ENCODE data around the gene EPN3.

The EPN3 gene

GRCh38 chr17:50524838-50525237 is 7.7 kb upstream of the EPN3 start:
- no peaks in the 10 kb centered on the region for H3K79me2 ChIP-seq
- H3K36me3 ChIP-seq (ENCODE audit: control insufficient read depth, insufficient read depth, low read length) = no peaks in the 10 kb centered on the region
- no peak overlapping the region for H3K4me2 ChIP-seq (ENCODE audit: low read length)
- no peaks in the 10 kb centered on the region for H3K4me1 ChIP-seq
- H3K9ac ChIP-seq = no peak overlapping the region
- H3K27me3 ChIP-seq (ENCODE audit: control insufficient read depth, insufficient read depth, low read length) = no peaks in the 10 kb centered on the region
- no peak overlapping the region for H3K4me3 ChIP-seq (ENCODE audit: low read depth, low read length)
- no peak overlapping the region for H2AFZ ChIP-seq
- no peak for TF ChIP-seq CTCF (IDR thresholded peaks at IDR 0.05)
- no peaks in the 10 kb centered on the region for H3K9me3 ChIP-seq (ENCODE audit: control insufficient read depth, low read length)
- H3K27ac ChIP-seq = no peak overlapping the region

GRCh38 chr17:50527155-50527762 is 5.3 kb upstream of the EPN3 start:
- no peak for TF ChIP-seq CTCF (IDR thresholded peaks at IDR 0.05)
- no peak overlapping the region for H2AFZ ChIP-seq
- H3K4me3 ChIP-seq (ENCODE audit: low read depth, low read length) = no peak overlapping the region
- H3K4me2 ChIP-seq (ENCODE audit: low read length) = no peak overlapping the region
- H3K79me2 ChIP-seq = no peaks in the 10 kb centered on the region
- H3K9ac ChIP-seq = no peak overlapping the region
- H3K27ac ChIP-seq = no peak overlapping the region
- H3K36me3 ChIP-seq (ENCODE audit: control insufficient read depth, insufficient read depth, low read length) = no peaks in the 10 kb centered on the region
- peaks cover 13% of the 10 kb centered on the region for H3K4me1 ChIP-seq
- H3K9me3 ChIP-seq (ENCODE audit: control insufficient read depth, low read length) = no peaks in the 10 kb centered on the region
- no peaks in the 10 kb centered on the region for H3K27me3 ChIP-seq (ENCODE audit: control insufficient read depth, insufficient read depth, low read length)

- no peak overlapping the region for H3K9ac ChIP-seq
- no peaks in the 10 kb centered on the region for H3K9me3 ChIP-seq (ENCODE audit: control insufficient read depth, low read length)
- no peaks in the 10 kb centered on the region for H3K27me3 ChIP-seq (ENCODE audit: control insufficient read depth, insufficient read depth, low read length)
- no peak overlapping the region for H2AFZ ChIP-seq
- H3K4me3 ChIP-seq (ENCODE audit: low read depth, low read length) = no peak overlapping the region
- H3K4me1 ChIP-seq = peaks cover 13% of the 10 kb centered on the region
- no peaks in the 10 kb centered on the region for H3K36me3 ChIP-seq (ENCODE audit: control insufficient read depth, insufficient read depth, low read length)
- H3K27ac ChIP-seq = no peak overlapping the region
- H3K79me2 ChIP-seq = no peaks in the 10 kb centered on the region
- no peak overlapping the region for H3K4me2 ChIP-seq (ENCODE audit: low read length)
- no peak for TF ChIP-seq CTCF (IDR thresholded peaks at IDR 0.05)
Observed at GRCh38 chr17:50527949-50528474, 4.5 kb upstream of the EPN3 start.

- no peak overlapping the region for H3K27ac ChIP-seq
- H2AFZ ChIP-seq = no peak overlapping the region
- no peak overlapping the region for H3K9ac ChIP-seq
- H3K4me3 ChIP-seq (ENCODE audit: low read depth, low read length) = no peak overlapping the region
- H3K27me3 ChIP-seq (ENCODE audit: control insufficient read depth, insufficient read depth, low read length) = no peaks in the 10 kb centered on the region
- no peak for TF ChIP-seq CTCF (IDR thresholded peaks at IDR 0.05)
- H3K36me3 ChIP-seq (ENCODE audit: control insufficient read depth, insufficient read depth, low read length) = no peaks in the 10 kb centered on the region
- no peak overlapping the region for H3K4me2 ChIP-seq (ENCODE audit: low read length)
- no peaks in the 10 kb centered on the region for H3K9me3 ChIP-seq (ENCODE audit: control insufficient read depth, low read length)
- H3K4me1 ChIP-seq = peaks cover 19% of the 10 kb centered on the region
- no peaks in the 10 kb centered on the region for H3K79me2 ChIP-seq
Observed at GRCh38 chr17:50529849-50530248, 2.7 kb upstream of the EPN3 start.

GRCh38 chr17:50531428-50532025 is 1.0 kb upstream of the EPN3 start:
- H3K9me3 ChIP-seq (ENCODE audit: control insufficient read depth, low read length) = no peaks in the 10 kb centered on the region
- peaks cover 14% of the 10 kb centered on the region for H3K79me2 ChIP-seq
- H3K27ac ChIP-seq = peak overlapping the region; percentile 97
- no peak overlapping the region for H3K4me3 ChIP-seq (ENCODE audit: low read depth, low read length)
- no peak for TF ChIP-seq CTCF (IDR thresholded peaks at IDR 0.05)
- no peaks in the 10 kb centered on the region for H3K36me3 ChIP-seq (ENCODE audit: control insufficient read depth, insufficient read depth, low read length)
- H3K4me2 ChIP-seq (ENCODE audit: low read length) = peak overlapping the region; percentile 7
- H3K4me1 ChIP-seq = peaks cover 29% of the 10 kb centered on the region
- no peak overlapping the region for H3K9ac ChIP-seq
- H2AFZ ChIP-seq = peak overlapping the region; percentile 73
- no peaks in the 10 kb centered on the region for H3K27me3 ChIP-seq (ENCODE audit: control insufficient read depth, insufficient read depth, low read length)

Data from parathyroid adenoma (tissue), 2 donors.